CD4-positive, alpha-beta memory T cell (primary cell): ENCODE measurements around the gene CENPP. TPM values are rescaled to one million over a fixed set of nuclear protein-coding genes. Genes with fewer than 3 reads are reported as not detected.
A peak's percentile ranks its signal among the peaks of the same experiment; 100 is the strongest.
"Not testable (repeated sequence)": the region's sequence is repeated elsewhere in the genome, so short reads cannot be mapped to it uniquely, and the experiment has no call there.

ENCODE experiments used
- CTCF ChIA-PET: fragments of 350-600 bp; sonication (Branson Sonifier 250); formaldehyde crosslinking; loops from one replicate; lab custom pipeline; 2021; ENCODE audit warnings: inconsistent platforms; ENCODE audit not compliant: partially characterized antibody; lab: Charles Lee
- POLR2A ChIA-PET: fragments of 350-600 bp; sonication (Branson Sonifier 250); formaldehyde crosslinking; loops from one replicate; lab custom pipeline; 2021; ENCODE audit not compliant: partially characterized antibody; lab: Charles Lee
- DNase-seq, 5 donors: peaks; one replicate each; pipeline versions ENCODE4 v3.0.0 to v3.0.0-alpha.2; 2020 to 2022; ENCODE audit warnings: mixed read lengths in 1 of 5
- H3K27ac ChIP-seq: one replicate; pipeline ENCODE4 v1.7.0; 2013; ENCODE audit warnings: low read depth, low read length
- H3K27me3 ChIP-seq: 2 replicates; pipeline ENCODE4 v1.7.0; 2013; ENCODE audit warnings: mild to moderate bottlenecking, low read length, moderate library complexity; ENCODE audit not compliant: insufficient read depth
- H3K36me3 ChIP-seq: 2 replicates; pipeline ENCODE4 v1.7.0; 2013; ENCODE audit warnings: mild to moderate bottlenecking, low read length, moderate library complexity; ENCODE audit not compliant: insufficient read depth
- H3K4me1 ChIP-seq: 2 replicates; pipeline ENCODE4 v1.7.0; 2013; ENCODE audit warnings: mild to moderate bottlenecking, low read length, moderate library complexity; ENCODE audit not compliant: insufficient read depth
- H3K4me3 ChIP-seq, 2 donors: one replicate each; pipeline ENCODE4 v1.7.0; 2013; ENCODE audit warnings: low read length in 2 of 2, mild to moderate bottlenecking in 1 of 2
- H3K9me3 ChIP-seq, 2 donors: one replicate each; pipeline ENCODE4 v1.7.0; 2013; ENCODE audit warnings: low read length in 2 of 2, control low read depth in 1 of 2; ENCODE audit not compliant: control insufficient read depth in 1 of 2
- H3K27ac Mint-ChIP-seq, 7 donors: one replicate each; pipeline ENCODE4 v1.8.0; 2020 to 2021; ENCODE audit warnings: mixed read lengths in 7 of 7, mild to moderate bottlenecking in 6 of 7, inconsistent platforms in 3 of 7, moderate library complexity in 3 of 7
- H3K27me3 Mint-ChIP-seq, 2 donors: one replicate each; pipeline ENCODE4 v1.8.0; 2020 to 2021; ENCODE audit warnings: mixed read lengths in 2 of 2
- H3K36me3 Mint-ChIP-seq, 2 donors: one replicate each; pipeline ENCODE4 v1.8.0; 2020 to 2021; ENCODE audit warnings: mixed read lengths in 2 of 2, inconsistent platforms in 1 of 2, mild to moderate bottlenecking in 1 of 2
- H3K4me1 Mint-ChIP-seq, 4 donors: one replicate each; pipeline ENCODE4 v1.8.0; 2020 to 2021; ENCODE audit warnings: mixed read lengths in 4 of 4, mild to moderate bottlenecking in 1 of 4
- H3K4me3 Mint-ChIP-seq, 8 donors: one replicate each; pipeline ENCODE4 v1.8.0; 2020 to 2021; ENCODE audit warnings: mixed read lengths in 8 of 8, mild to moderate bottlenecking in 7 of 8, moderate library complexity in 6 of 8, inconsistent platforms in 3 of 8
- H3K9me3 Mint-ChIP-seq, 8 donors: one replicate each; pipeline ENCODE4 v1.8.0; 2020 to 2021; ENCODE audit warnings: mixed read lengths in 8 of 8, mild to moderate bottlenecking in 5 of 8, inconsistent platforms in 3 of 8, moderate library complexity in 1 of 8
- intact Hi-C: fragments of 100-400 bp; cut with micrococcal nuclease; formaldehyde crosslinking; loops from one replicate; pipeline ENCODE4 v1.15.1; 2023
- polyA plus RNA-seq, 2 donors: library from polyadenylated mRNA; unstranded; fragments of 300-500 nt; fragmentation: Illumina TruSeq; gene quantifications; one replicate each; pipeline ENCODE4 v1.2.3, GENCODE V29; 2021
- total RNA-seq, 2 experiments: library from RNA; stranded (reverse); gene quantifications; one replicate each; pipeline ENCODE4 v1.2.3, GENCODE V29; 2021

Gene CENPP
- total and polyA plus RNA-seq, 4 experiments from 2014 or later, result 0.55 to 9.5 (median 3.4) TPM

DNA sequence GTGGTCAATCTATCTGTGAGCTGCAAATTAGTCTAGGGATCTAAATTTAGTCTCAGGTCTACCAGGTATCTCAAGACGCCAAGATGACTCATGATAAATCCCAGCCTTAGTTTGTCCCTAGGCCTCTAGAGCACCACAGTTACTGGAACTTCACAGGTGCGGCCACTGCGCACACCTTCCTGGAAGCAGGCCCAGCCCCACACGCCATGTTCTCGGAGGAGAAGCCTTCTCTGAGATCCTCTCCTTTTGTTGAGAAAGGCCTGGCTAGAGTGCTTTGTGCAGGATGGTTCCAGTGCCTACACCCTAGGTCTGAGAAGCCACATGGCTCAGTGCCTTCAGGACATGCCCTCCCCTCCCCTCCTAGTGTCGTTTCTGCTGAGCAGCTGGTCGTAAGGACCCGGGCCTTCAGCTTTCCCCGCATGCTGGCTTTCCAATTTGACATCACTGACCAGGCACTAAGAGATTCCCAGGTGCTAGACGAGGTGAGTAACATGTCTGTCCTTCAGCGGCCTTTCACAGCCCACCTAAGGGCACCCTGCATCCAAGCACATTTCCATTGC, 292.3 kb downstream of the CENPP start:
- no peak overlapping the region for H3K4me3 Mint-ChIP-seq
- Histone ChIP-seq H3K36me3 (peaks cover 43% of the 10 kb centered on the region), H3K9me3 (no peaks in the 10 kb centered on the region), H3K4me1 (no peaks in the 10 kb centered on the region), H3K4me3 (no peak overlapping the region), H3K27me3 (no peaks in the 10 kb centered on the region), H3K27ac (no peak overlapping the region)
- no peaks in the 10 kb centered on the region for H3K27me3 Mint-ChIP-seq
- H3K36me3 Mint-ChIP-seq, result peaks cover 30 to 71% of the 10 kb centered on the region in 2 donors
- ChIA-PET CTCF (no interaction called here), POLR2A (no interaction called here)
- H3K9me3 Mint-ChIP-seq, result no peaks in the 10 kb centered on the region
- H3K27ac Mint-ChIP-seq, result no peak overlapping the region
- no peaks in the 10 kb centered on the region for H3K4me1 Mint-ChIP-seq
- intact Hi-C loops, result no loop called here
- no peak for DNase-seq

DNA sequence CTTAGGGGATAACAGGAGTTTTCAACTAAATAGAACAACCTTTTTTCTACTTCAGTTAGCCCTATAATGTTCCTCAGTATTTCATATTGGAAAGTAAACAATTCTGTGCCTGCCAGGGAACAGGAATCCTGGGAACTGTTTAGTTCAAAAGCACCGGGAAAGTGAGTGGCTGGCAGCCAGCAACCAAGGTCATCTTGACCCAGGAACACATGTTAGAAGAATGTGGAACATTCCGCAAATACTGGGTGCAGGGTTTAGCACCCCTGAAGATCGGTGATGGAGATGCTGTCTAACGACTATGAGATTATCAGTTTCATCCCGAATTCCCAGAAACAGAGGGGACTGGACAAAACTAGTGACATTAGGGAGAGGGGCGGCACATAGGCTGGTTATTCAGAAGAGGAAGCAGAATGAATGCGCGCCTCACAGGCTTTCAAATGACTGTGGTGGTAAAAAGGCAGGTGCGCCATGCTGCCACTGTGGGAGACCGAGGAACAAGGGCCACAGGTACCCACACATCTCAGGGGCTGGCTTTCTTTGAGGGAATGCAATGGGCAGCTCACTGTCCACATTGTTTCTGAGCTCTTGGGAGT, 293.0 kb downstream of the CENPP start:
- Histone ChIP-seq H3K4me3 (no peak overlapping the region), H3K36me3 (peaks cover 40% of the 10 kb centered on the region), H3K27me3 (no peaks in the 10 kb centered on the region), H3K9me3 (no peaks in the 10 kb centered on the region), H3K27ac (no peak overlapping the region), H3K4me1 (no peaks in the 10 kb centered on the region)
- Mint-ChIP-seq H3K27ac (no peak overlapping the region), H3K9me3 (no peaks in the 10 kb centered on the region), H3K36me3 (peaks cover 34 to 73% of the 10 kb centered on the region in 2 donors), H3K27me3 (no peaks in the 10 kb centered on the region), H3K4me1 (no peaks in the 10 kb centered on the region), H3K4me3 (no peak overlapping the region)
- ChIA-PET POLR2A (no interaction called here), CTCF (no interaction called here)
- DNase-seq, result no peak
- intact Hi-C loops, result no loop called here

DNA sequence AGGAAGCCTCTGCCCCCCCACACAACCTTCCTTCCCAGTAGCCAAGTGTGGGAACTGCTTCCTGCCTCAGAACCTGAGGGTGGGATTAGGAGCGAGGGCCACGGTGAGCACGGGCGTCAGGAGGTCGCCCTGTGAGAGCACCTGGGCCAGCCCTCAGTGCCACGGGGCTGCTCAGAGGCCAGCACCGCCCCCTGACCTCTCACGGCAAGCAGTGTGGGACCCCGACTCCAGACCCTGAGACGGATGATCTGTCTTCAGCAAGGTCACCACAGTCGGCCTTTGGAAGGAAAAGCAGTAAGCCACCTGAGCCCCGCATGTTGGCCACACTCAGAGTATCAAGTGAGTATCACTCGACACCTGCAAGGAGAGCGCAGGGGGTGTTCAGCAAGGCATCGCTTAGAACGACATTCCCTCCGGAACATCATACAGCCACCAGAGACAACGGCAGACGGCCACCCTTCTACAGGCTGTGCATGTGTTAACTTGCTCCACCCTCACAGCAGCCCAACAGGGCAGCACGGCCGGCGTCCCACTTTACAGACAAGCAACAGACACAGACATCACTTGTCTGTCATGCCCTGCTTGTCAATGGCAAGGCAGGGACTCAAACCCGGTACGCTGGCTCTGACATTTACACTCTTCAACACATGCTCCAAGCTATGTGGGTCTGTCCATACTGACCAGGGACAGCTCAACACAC, 294.0 kb downstream of the CENPP start:
- intact Hi-C loops, result no loop called here
- H3K27me3 ChIP-seq, result no peaks in the 10 kb centered on the region
- no peaks in the 10 kb centered on the region for H3K4me1 ChIP-seq
- H3K27ac ChIP-seq, result no peak overlapping the region
- Mint-ChIP-seq H3K9me3 (no peaks in the 10 kb centered on the region), H3K4me3 (no peak overlapping the region), H3K36me3 (peaks cover 39 to 68% of the 10 kb centered on the region in 2 donors), H3K4me1 (peaks cover 0 to under 1% (median 0%) of the 10 kb centered on the region in 4 donors), H3K27ac (peak overlapping the region in 1 of 7 donors; percentile 5), H3K27me3 (no peaks in the 10 kb centered on the region)
- H3K4me3 ChIP-seq, result no peak overlapping the region
- H3K36me3 ChIP-seq, result peaks cover 35% of the 10 kb centered on the region
- ChIA-PET POLR2A (no interaction called here), CTCF (no interaction called here)
- H3K9me3 ChIP-seq, result no peaks in the 10 kb centered on the region
- no peak for DNase-seq

DNA sequence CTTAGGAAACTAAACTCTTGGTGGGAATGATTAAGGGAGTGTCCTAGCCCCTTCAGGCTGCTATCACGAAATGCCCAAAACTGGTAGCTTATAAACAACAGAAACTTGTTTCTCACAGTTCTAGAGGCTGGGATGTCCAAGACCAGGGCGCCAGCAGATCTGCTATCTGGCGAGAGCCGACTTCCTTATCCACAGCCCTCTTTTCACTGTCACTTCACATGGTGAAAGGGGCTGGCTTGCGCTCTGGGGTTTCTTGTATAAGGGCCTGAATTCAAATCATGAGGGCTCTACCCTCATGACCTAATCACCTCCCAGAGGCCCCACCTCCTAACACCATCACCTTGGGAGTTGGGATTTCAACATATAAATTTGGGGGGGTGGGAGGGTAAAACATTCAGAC, 295.1 kb downstream of the CENPP start:
- H3K27ac ChIP-seq, result no peak overlapping the region
- H3K4me3 Mint-ChIP-seq, result no peak overlapping the region
- H3K36me3 Mint-ChIP-seq, result peaks cover 41 to 64% of the 10 kb centered on the region in 2 donors
- H3K27me3 ChIP-seq, result no peaks in the 10 kb centered on the region
- intact Hi-C loops, result no loop called here
- peaks cover 0 to 2% (median 0%) of the 10 kb centered on the region in 4 donors for H3K4me1 Mint-ChIP-seq
- peaks cover 32% of the 10 kb centered on the region for H3K36me3 ChIP-seq
- H3K27me3 Mint-ChIP-seq, result no peaks in the 10 kb centered on the region
- no peaks in the 10 kb centered on the region for H3K9me3 Mint-ChIP-seq
- ChIA-PET CTCF (no interaction called here), POLR2A (no interaction called here)
- no peak for DNase-seq
- no peak overlapping the region for H3K4me3 ChIP-seq
- H3K4me1 ChIP-seq, result no peaks in the 10 kb centered on the region
- H3K27ac Mint-ChIP-seq, result no peak overlapping the region
- H3K9me3 ChIP-seq, result no peaks in the 10 kb centered on the region

DNA sequence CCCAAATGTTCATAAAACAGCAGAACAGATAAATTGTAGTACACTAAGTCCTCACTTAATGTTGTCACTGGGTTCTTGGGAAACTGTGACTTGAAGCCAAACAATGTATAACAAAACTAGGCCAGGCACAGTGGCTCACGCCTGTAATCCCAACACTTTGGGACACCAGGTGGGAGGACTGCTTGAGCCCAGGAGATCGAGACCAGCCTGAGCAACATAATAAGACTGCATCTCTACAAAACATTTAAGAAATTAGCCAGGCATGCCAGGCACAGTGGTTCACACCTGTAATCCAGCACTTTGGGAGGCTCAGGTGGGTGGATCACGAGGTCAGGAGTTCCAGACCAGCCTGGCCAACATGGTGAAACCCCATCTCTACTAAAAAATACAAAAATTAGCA, 298.2 kb downstream of the CENPP start:
- H3K9me3 ChIP-seq, H3K4me1 Mint-ChIP-seq, H3K27ac ChIP-seq, H3K27me3 Mint-ChIP-seq, intact Hi-C loops, H3K36me3 ChIP-seq, POLR2A ChIA-PET, H3K27ac Mint-ChIP-seq, H3K4me3 Mint-ChIP-seq, H3K4me3 ChIP-seq, H3K9me3 Mint-ChIP-seq, H3K4me1 ChIP-seq, H3K27me3 ChIP-seq, DNase-seq: not testable (repeated sequence)
- peaks cover 51 to 56% of the 10 kb centered on the region in 2 donors for H3K36me3 Mint-ChIP-seq
- CTCF ChIA-PET, result interaction anchor here (1.5 kb wide), 1 partner anchor 484 kb away, joined by 4 read pairs; no protein-coding TSS in a partner anchor

DNA sequence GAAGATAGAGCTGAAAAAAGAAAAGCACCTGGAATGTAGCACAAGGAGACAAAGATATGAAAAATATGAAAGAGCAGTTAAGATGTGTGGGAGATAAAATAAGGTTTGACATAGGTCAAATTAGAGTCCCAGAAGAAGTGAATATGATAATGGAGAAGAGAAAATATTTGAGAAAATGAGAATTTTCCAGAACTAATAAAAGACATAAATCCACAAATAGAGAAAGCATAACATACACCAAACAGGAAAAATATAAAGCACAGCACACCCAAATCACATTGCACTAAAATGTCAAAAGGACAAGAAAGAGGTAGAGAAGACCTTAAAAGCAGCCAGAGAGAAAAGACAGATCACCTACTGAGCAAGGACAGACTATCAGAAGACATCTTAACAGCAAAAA, 300.7 kb downstream of the CENPP start:
- no peak overlapping the region for H3K27ac Mint-ChIP-seq
- intact Hi-C loops, result no loop called here
- H3K4me3 Mint-ChIP-seq, result no peak overlapping the region
- H3K9me3 Mint-ChIP-seq, result no peaks in the 10 kb centered on the region
- H3K4me3 ChIP-seq, result no peak overlapping the region
- ChIA-PET CTCF (no interaction called here), POLR2A (no interaction called here)
- no peaks in the 10 kb centered on the region for H3K36me3 ChIP-seq
- H3K36me3 Mint-ChIP-seq, result peaks cover 58% of the 10 kb centered on the region in 2 donors
- no peaks in the 10 kb centered on the region for H3K27me3 ChIP-seq
- H3K4me1 ChIP-seq, result no peaks in the 10 kb centered on the region
- H3K27me3 Mint-ChIP-seq, result no peaks in the 10 kb centered on the region
- no peak for DNase-seq
- no peaks in the 10 kb centered on the region for H3K9me3 ChIP-seq
- no peak overlapping the region for H3K27ac ChIP-seq
- peaks cover 0 to 9% (median 0%) of the 10 kb centered on the region in 4 donors for H3K4me1 Mint-ChIP-seq

DNA sequence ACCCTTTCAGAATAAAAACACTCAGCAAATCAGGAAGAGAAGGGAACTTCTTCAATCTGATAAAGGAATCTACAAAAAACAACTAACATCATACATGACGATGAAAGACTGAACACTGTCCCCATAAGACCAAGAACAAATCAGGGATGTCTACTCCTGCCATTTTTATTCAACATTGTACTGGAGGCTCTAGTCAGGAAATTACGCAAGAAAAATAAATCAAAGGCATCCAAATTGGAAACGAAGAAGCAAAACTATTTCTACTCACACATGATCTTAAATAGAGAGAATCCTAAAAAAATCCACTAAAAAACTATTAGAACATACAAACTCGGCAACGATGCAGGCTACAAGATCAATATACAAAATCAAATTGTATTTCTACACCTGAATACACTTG, 301.9 kb downstream of the CENPP start:
- no peak for DNase-seq
- peaks cover 64 to 65% of the 10 kb centered on the region in 2 donors for H3K36me3 Mint-ChIP-seq
- H3K4me3 ChIP-seq, result no peak overlapping the region
- POLR2A ChIA-PET, result no interaction called here
- no peaks in the 10 kb centered on the region for H3K27me3 ChIP-seq
- no peak overlapping the region for H3K27ac Mint-ChIP-seq
- H3K4me1 Mint-ChIP-seq, result peaks cover 0 to 9% (median 0%) of the 10 kb centered on the region in 4 donors
- H3K4me3 Mint-ChIP-seq, result no peak overlapping the region
- intact Hi-C loops, result no loop called here
- no peaks in the 10 kb centered on the region for H3K4me1 ChIP-seq
- H3K9me3 Mint-ChIP-seq, result no peaks in the 10 kb centered on the region
- no peak overlapping the region for H3K27ac ChIP-seq
- peaks cover 7% of the 10 kb centered on the region for H3K36me3 ChIP-seq
- CTCF ChIA-PET, result no interaction called here
- no peaks in the 10 kb centered on the region for H3K9me3 ChIP-seq
- H3K27me3 Mint-ChIP-seq, result no peaks in the 10 kb centered on the region
